Lower leg skin (tissue), 3 donors: Measurements from ENCODE around the gene ANK3.

Experiments used
- POLR2A ChIP-seq, 2 donors: fragments of 450-650 bp; IDR thresholded peaks; one replicate each; pipeline ENCODE4 v1.6.1; 2016 to 2017; ENCODE audit warnings: antibody characterized with exemption in 2 of 2, mild to moderate bottlenecking in 1 of 2, moderate library complexity in 1 of 2
- TF ChIP-seq, protein P1 (sequence below), 3 donors: fragments of 450-650 bp; IDR thresholded peaks; one replicate each; pipeline ENCODE4 v1.5.1; 2016; ENCODE audit warnings: antibody characterized with exemption in 3 of 3, mild to moderate bottlenecking in 3 of 3, moderate library complexity in 2 of 3

DNA sequence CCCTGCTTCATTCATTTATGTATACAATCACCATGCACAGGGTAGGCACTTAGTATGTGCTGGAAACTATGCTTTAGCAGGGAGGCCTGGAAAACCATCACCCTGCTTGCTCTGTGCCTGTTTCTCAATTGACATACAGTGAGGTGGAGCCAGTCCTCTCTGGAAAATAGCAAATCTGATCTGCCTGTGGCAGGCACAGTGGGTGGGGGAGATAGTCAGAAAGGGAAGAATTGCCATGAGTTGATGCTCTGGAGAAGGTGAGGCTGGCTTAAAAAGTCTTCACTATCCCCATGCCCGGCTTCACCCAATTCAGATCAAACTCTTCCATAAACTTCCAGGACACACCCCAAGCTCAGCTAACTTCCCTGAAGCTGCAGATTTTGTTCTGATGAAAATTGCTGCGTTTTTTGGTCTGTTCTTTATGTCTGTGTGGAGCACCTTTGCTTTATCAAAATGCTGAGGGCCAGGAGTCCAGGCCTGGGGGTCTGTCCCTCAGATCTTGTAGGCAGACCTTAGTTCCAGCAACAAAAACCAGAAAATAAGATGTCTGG, 84.8 kb downstream of the ANK3 start:
- TF ChIP-seq, protein P1, sequence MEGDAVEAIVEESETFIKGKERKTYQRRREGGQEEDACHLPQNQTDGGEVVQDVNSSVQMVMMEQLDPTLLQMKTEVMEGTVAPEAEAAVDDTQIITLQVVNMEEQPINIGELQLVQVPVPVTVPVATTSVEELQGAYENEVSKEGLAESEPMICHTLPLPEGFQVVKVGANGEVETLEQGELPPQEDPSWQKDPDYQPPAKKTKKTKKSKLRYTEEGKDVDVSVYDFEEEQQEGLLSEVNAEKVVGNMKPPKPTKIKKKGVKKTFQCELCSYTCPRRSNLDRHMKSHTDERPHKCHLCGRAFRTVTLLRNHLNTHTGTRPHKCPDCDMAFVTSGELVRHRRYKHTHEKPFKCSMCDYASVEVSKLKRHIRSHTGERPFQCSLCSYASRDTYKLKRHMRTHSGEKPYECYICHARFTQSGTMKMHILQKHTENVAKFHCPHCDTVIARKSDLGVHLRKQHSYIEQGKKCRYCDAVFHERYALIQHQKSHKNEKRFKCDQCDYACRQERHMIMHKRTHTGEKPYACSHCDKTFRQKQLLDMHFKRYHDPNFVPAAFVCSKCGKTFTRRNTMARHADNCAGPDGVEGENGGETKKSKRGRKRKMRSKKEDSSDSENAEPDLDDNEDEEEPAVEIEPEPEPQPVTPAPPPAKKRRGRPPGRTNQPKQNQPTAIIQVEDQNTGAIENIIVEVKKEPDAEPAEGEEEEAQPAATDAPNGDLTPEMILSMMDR (IDR thresholded peaks at IDR 0.05): no peak
- TF ChIP-seq POLR2A (IDR thresholded peaks at IDR 0.05): no peak
